RKO (cell line): Measurements from ENCODE around the gene P3H1.
"Not testable (repeated sequence)": the region's sequence is repeated elsewhere in the genome, so short reads cannot be mapped to it uniquely, and the experiment has no call there.

Experiments used
- DNase-seq: peaks from one replicate; pipeline ENCODE4 v3.0.0-alpha.2; 2016; ENCODE audit warnings: low spot score

Gene P3H1

DNA sequence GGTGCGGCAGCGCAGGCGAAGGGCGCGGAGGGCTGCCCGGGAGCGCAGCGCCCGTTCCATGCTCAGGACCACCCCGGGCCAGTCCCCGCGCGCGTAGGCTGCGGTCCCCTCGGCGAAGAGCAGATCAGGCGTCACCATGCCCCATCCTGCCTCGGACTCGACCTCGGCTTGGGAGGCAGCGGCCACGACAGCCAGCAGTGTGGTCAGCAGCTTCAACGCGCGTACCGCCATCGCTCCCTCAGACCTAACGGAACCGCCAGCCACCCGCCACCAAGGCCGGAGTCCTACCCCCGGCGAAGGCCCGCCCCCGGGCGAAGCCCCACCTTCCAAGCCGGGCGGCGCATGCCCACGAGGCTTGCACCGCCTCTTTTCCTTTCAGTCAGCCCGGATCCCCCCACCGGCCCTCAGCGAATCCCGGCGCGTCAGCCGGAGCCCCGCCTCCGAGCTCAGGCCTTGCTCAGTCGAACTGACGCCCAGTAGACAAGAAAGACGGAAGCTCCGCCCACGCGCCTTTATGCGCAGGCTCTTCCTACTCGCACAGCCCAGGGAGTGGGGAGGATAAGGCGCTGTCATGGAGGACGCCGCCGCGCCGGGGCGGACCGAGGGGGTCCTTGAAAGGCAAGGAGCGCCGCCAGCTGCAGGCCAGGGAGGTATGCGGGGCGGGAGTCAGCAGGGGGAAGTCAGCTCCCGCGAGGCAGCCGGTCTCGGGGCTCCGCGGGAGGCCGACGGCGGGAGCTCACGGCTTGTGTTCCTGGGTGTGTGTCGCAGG, at the start of gene P3H1, which contains the start of gene C1orf50:
TSS of gene P3H1 (minus strand) at position 288 of the 769 bp plus-strand sequence. CDS start at position 231, 57 bp downstream.
TSS of gene C1orf50 (plus strand) at position 509 of the 769 bp plus-strand sequence. CDS start at position 572, 63 bp downstream.
- peak; percentile 99 for DNase-seq

DNA sequence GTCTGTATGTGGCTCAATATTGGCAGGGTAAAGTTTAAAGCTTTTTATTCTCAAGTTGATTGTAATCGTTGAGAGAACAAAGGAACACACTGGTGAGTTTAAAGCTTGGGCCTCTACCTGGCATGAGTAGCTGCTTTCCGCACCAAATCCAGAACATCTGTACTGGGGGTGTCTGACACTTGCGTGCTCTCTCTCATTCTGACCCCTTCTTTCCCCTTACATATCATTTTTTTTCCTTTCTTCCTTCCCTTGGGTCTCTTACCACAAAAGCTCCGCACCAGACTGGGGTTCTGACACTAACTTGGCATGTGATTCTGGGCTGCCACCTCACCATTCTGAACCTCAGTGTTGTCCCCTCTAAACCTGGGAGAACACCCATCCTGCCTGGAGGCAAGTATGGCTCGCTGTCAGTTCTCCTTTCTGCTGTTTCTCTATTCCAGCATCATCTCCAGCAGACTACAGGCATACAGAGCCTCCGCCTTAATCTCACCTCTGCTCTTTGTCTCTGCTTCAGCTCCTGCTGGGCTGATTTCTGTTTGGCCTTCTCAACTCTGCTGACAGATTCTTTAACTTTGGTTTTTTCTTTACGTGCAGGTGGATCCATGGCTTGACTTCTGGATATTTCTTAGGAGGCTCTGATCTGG, 49.2 kb upstream of the P3H1 start:
- DNase-seq: peak; percentile 7

- not testable (repeated sequence) for DNase-seq
Measured at GRCh38 chr1:42814815-42815214, 48.0 kb upstream of the P3H1 start.

- DNase-seq: no peak
Measured at GRCh38 chr1:42807056-42807668, 40.3 kb upstream of the P3H1 start.

- no peak for DNase-seq
Measured at GRCh38 chr1:42806593-42806992, 39.8 kb upstream of the P3H1 start.

DNA sequence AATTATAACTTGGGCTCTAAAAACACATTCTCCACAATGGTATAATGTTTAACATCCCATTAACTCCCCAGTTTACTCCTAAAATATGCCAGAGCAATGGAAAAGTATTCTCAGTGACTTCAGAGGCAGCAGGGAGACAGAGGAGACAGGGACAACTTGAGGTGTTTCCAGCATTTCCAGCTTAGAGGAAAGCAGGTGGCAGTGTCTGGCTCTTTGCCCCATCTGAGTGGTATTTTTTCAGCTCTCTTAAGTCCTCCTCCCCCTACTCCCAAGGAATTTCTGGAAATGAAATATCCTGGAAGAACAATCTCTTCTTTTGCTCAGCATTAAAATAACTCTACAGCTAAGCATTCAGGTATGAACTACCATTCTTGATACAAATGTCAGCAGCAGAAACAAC, 39.3 kb upstream of the P3H1 start:
- no peak for DNase-seq

DNA sequence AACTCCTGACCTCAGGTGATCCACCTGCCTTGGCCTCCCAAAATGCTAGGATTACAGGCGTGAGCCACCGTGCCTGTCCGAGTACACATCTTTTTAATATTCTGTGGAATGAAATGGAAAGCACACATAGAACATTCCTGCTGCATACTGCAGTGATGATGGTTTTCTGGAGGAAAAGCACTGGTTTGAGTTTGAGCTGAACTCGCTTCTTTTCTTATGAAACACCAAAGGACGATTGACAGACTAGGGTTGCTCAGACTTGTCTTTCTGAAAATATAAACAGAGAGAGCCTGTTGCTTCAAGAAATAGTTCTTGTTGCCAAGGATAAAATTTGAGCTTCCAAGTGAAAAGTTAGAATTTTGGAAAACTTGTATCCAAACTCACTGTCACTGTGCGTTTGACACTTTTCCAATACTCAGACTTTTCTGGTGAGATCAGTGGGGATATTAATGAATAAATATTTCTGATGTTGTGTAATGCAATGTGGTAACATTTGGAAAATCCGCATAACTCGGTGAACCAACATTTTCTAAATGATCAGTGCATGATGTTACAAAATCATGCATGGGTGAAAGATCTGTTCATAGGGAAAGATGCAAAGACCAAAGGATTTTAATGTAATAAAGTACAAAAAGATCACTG, 35.1 kb upstream of the P3H1 start:
- no peak for DNase-seq

DNA sequence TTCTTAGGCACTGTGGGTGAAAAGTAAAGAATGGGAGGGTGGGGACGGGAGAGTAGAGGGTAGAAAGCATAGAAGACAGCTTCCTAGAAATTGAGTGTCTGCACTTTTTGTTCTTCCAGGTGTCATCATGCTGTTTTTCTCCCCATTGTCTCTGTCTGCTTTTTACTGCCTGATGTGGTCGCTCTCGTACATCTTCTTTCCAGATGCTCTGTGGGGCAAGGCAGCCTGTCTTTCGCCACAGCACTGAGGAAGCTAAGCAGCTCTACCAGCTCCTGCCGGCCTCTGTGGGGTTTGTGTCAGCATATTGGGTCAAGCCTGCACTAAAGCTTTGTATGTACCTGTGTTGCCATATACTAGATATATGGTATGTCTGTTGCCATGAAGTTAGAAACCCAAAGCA, 31.2 kb upstream of the P3H1 start:
- no peak for DNase-seq

DNA sequence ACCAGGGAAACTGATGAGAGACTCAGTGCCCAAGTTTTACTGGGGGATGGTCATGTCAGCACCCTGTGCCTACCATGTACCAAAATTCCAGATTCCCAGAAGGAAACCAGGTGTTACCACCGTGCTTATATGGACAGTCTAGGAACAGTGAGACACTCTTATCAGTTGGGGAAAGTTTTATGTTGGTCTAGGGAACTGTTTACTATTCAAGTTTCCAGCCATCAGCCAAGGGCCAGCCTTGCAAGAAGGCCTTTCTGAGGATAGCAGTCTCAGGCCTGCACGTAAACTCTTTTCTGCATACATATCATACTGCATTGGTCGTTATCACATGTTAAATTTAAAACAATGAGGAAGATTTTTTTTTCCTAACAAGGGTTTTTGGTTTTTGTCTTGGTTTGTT, 30.6 kb upstream of the P3H1 start:
- DNase-seq: no peak

GRCh38 chr1:42793824-42794223, 27.0 kb upstream of the P3H1 start:
- no peak for DNase-seq

- no peak for DNase-seq
Measured at GRCh38 chr1:42788021-42788420, 21.2 kb upstream of the P3H1 start.

DNA sequence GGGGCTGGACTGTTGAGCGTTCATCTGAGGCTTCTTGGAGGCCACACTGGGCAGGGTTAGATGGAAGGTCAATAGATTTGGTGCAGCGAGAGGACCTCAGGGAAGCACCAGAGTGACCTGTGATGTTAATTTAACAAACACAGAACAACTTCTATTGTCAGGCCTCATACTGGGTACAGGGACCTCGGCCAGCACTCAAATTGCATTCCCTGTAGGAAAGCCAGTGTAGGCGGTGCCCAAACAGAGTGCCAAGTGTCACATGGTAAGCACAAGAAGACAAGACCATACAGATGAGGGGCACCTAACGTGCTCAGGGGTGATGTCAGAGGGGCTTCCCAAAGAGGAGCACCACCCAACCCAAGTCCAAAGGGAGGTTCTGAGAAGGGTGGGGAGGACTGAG, 19.3 kb upstream of the P3H1 start:
- no peak for DNase-seq

GRCh38 chr1:42784946-42785693, 18.3 kb upstream of the P3H1 start, which contains the start of gene TMEM269:
Gene TMEM269 (plus strand): TSS chr1:42784991. CDS start chr1:42789894, 4,903 bp downstream.
- DNase-seq: no peak

- DNase-seq: no peak
Measured at GRCh38 chr1:42784547-42784945, 17.7 kb upstream of the P3H1 start.

GRCh38 chr1:42783092-42783491, 16.3 kb upstream of the P3H1 start:
- no peak for DNase-seq

DNA sequence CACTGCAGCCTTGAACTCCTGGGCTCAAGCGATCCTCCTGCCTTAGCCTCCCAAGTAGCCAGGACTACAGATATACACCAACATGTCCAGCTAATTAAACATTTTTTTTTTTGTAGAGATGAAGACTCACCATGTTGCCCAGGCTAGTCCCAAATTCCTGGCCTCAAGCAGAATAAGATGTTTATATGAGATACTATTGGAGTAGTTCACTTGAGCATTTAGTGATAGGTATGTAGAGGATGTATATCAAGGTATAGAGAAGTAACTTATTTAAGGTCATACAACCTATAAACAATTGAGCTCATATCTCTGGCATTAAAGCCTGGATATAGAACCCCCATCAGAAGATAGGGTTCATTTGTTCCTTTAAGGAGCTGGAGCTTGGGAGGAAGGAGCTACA, 13.3 kb upstream of the P3H1 start:
- DNase-seq: no peak

- no peak for DNase-seq
Measured at GRCh38 chr1:42779725-42780124, 12.9 kb upstream of the P3H1 start.

DNA sequence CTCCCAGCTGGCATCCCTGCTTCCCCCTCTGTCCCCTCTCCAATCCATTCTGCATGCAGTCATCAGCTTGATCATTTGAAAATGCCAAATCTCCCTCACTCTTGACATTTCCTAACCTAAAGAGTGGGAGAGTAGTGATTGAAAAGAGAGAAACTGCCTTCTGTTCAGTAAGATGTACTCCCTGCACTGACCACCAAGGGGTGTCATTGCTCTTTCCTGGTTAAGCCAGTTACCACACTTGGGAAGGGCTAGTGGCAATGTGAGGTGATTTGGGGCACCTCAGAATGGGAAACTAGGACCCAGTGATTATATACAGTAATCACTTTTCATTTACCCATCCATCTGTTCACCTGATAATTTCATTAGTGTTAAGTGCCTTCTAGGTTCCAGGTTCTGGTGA, 11.0 kb upstream of the P3H1 start:
- peak; percentile 57 for DNase-seq

DNA sequence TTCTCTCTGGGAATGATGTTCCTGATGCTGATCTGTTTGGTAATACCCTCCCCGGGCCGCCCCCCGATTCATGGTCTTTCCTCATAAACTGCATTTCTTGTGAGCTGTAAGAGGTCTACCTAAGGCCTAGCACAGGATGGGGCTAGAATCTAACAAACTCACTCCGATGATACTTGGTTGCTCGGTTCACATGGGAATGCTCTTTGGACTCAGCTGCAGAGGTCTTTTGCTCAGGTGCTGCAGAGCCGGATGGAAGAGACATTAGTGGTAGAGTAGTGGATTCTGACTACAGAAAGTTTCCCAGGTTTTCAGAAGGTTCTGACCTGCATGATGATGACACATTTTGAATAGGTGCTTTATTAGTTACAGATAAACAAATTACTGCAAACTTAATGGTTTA, 9.7 kb upstream of the P3H1 start:
- DNase-seq: no peak

DNA sequence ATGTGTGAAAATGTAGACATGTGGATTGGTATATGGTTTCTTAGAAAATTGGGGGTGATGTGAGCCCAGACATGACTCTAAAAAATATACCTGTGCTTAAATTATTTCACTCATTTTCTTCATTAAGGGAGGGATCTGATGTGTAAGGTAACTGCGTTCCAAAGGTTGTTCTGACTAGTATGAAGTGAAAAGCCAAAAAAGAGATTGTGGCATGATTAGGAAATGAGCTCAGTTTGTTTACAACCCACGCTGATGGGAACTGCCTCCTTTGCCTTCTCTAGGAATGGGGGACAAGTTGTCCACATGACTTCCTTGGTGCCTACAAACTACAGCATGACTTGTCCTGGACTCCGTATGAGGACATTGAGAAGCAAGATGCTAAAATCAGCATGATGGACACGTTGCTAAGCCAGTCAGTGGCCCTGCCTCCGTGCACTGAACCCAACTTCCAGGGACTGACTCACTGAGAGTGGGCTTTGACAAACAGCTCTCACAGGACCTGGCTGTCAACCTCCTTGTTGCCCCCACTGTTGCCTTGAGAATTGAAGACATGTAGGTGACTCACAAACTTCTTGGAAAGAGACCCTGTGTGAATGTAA, 8.2 kb upstream of the P3H1 start:
- DNase-seq: no peak

GRCh38 chr1:42773420-42773819, 6.6 kb upstream of the P3H1 start:
- no peak for DNase-seq
